ENCODE data around the gene KCNMA1.

- TF ChIP-seq, protein P1, sequence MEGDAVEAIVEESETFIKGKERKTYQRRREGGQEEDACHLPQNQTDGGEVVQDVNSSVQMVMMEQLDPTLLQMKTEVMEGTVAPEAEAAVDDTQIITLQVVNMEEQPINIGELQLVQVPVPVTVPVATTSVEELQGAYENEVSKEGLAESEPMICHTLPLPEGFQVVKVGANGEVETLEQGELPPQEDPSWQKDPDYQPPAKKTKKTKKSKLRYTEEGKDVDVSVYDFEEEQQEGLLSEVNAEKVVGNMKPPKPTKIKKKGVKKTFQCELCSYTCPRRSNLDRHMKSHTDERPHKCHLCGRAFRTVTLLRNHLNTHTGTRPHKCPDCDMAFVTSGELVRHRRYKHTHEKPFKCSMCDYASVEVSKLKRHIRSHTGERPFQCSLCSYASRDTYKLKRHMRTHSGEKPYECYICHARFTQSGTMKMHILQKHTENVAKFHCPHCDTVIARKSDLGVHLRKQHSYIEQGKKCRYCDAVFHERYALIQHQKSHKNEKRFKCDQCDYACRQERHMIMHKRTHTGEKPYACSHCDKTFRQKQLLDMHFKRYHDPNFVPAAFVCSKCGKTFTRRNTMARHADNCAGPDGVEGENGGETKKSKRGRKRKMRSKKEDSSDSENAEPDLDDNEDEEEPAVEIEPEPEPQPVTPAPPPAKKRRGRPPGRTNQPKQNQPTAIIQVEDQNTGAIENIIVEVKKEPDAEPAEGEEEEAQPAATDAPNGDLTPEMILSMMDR (IDR thresholded peaks at IDR 0.05 in 2 of 3, conservative IDR thresholded peaks at IDR 0.05 in 1 of 3; ENCODE audit: insufficient read depth in 2 of 3, low read depth in 1 of 3, low read length in 3 of 3): no peak
- TF ChIP-seq ZC3H4 (CRISPR knock-in tag; IDR thresholded peaks at IDR 0.05; ENCODE audit: borderline replicate concordance): no peak
- TF ChIP-seq NFYB (IDR thresholded peaks at IDR 0.05; ENCODE audit: extremely low read depth, insufficient read length): no peak
- TF ChIP-seq, protein P2, sequence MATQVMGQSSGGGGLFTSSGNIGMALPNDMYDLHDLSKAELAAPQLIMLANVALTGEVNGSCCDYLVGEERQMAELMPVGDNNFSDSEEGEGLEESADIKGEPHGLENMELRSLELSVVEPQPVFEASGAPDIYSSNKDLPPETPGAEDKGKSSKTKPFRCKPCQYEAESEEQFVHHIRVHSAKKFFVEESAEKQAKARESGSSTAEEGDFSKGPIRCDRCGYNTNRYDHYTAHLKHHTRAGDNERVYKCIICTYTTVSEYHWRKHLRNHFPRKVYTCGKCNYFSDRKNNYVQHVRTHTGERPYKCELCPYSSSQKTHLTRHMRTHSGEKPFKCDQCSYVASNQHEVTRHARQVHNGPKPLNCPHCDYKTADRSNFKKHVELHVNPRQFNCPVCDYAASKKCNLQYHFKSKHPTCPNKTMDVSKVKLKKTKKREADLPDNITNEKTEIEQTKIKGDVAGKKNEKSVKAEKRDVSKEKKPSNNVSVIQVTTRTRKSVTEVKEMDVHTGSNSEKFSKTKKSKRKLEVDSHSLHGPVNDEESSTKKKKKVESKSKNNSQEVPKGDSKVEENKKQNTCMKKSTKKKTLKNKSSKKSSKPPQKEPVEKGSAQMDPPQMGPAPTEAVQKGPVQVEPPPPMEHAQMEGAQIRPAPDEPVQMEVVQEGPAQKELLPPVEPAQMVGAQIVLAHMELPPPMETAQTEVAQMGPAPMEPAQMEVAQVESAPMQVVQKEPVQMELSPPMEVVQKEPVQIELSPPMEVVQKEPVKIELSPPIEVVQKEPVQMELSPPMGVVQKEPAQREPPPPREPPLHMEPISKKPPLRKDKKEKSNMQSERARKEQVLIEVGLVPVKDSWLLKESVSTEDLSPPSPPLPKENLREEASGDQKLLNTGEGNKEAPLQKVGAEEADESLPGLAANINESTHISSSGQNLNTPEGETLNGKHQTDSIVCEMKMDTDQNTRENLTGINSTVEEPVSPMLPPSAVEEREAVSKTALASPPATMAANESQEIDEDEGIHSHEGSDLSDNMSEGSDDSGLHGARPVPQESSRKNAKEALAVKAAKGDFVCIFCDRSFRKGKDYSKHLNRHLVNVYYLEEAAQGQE (IDR thresholded peaks at IDR 0.05; ENCODE audit: borderline replicate concordance): no peak
- TF ChIP-seq, protein P2 (CRISPR knock-in tag; IDR thresholded peaks at IDR 0.05; ENCODE audit: low read depth): no peak
- TF ChIP-seq POLR2B (IDR thresholded peaks at IDR 0.05; ENCODE audit: low read depth, partially characterized antibody): no peak
- TF ChIP-seq CHCHD3 (CRISPR knock-in tag; IDR thresholded peaks at IDR 0.05): no peak
- TF ChIP-seq ZNF408 (CRISPR knock-in tag; IDR thresholded peaks at IDR 0.05; ENCODE audit: low read depth): no peak
Measured at GRCh38 chr10:77348082-77348481, 289.5 kb downstream of the KCNMA1 start.
